ENCODE results near the gene CYP4F2. TPM values are rescaled to one million over a fixed set of nuclear protein-coding genes. Genes with fewer than 3 reads are reported as not detected.

CYP4F2 gene
- total and polyA plus RNA-seq, 2 donors (not counting 3 experiments of a cell fraction or from before 2014, with no cell fraction given): not detected

DNA sequence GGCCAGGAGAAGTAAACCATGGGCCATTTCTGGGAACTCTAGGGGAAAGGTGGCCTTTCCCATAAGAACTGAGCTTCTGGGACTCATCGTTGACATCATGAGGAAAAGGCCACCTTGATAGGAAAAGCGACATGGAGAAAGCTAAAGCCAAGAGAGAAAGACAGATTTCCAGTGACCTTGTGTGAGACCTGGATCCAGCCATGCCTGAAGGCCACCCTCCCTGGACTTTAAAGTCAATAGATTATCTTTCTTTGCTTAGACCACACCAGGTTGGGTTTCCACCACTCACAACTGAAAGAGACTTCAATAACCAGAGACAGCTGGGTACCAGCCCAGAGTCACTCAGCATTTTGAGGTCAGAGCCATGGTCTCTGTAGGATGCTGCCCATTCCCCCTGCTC is 3.5 kb downstream of the CYP4F2 start:
- no peaks in the 10 kb centered on the region for H3K4me1 ChIP-seq (ENCODE audit: control insufficient read depth, extremely low read depth, insufficient read depth, low read length)
- no peaks in the 10 kb centered on the region for H3K79me2 ChIP-seq (ENCODE audit: control insufficient read depth, insufficient read depth, low read length)
- TF ChIP-seq JUN (IDR thresholded peaks at IDR 0.05; ENCODE audit: borderline replicate concordance, insufficient read depth, insufficient read length, low read depth) (no peak), GATA2 (IDR thresholded peaks at IDR 0.05; ENCODE audit: insufficient read depth, insufficient read length, low read depth, low read length) (no peak)
- no peak overlapping the region for H3K4me2 ChIP-seq (ENCODE audit: insufficient read depth, low read length)
- DNase-seq (ENCODE audit: low read depth, low spot score) (no peak), FAIRE-seq (no peak)
- CTCF ChIA-PET: no interaction called here
- no peaks in the 10 kb centered on the region for H4K20me1 ChIP-seq (replicated peaks; ENCODE audit: control insufficient read depth, extremely low read depth, insufficient read depth, low read length)
- H3K36me3 ChIP-seq (ENCODE audit: control insufficient read depth in 2 of 2, extremely low read depth in 1 of 2, insufficient read depth in 2 of 2, low read length in 2 of 2): no peaks in the 10 kb centered on the region
- no peak overlapping the region for H3K27ac ChIP-seq (ENCODE audit: insufficient read depth, low read depth, low read length)
- no peak overlapping the region for H2AFZ ChIP-seq (ENCODE audit: low read depth, low read length)
- no peak overlapping the region for H3K4me3 ChIP-seq (replicated peaks in 1 of 3; ENCODE audit: insufficient read depth in 1 of 3, low read depth in 1 of 3, low read length in 3 of 3)
- no peaks in the 10 kb centered on the region for H3K9me3 ChIP-seq (replicated peaks; ENCODE audit: control insufficient read depth, insufficient read depth, low read length)
- intact Hi-C loops (cut with micrococcal nuclease) (no loop called here), dilution Hi-C loops (cut with MboI; ENCODE audit: extremely low pct_ligation_motif_present, low sequenced_read_pairs) (no loop called here)
- no peak overlapping the region for H3K9ac ChIP-seq (replicated peaks; ENCODE audit: extremely low read depth, insufficient read depth, low read length)
- H3K9me1 ChIP-seq (replicated peaks; ENCODE audit: control insufficient read depth, extremely low read depth, insufficient read depth, low read length): no peaks in the 10 kb centered on the region
- no TSS peak for BruUV-seq (replicated peaks)
- H3K27me3 ChIP-seq (ENCODE audit: control insufficient read depth in 2 of 2, insufficient read depth in 2 of 2, low read length in 2 of 2): no peaks in the 10 kb centered on the region
- POLR2A ChIA-PET: no interaction called here

DNA sequence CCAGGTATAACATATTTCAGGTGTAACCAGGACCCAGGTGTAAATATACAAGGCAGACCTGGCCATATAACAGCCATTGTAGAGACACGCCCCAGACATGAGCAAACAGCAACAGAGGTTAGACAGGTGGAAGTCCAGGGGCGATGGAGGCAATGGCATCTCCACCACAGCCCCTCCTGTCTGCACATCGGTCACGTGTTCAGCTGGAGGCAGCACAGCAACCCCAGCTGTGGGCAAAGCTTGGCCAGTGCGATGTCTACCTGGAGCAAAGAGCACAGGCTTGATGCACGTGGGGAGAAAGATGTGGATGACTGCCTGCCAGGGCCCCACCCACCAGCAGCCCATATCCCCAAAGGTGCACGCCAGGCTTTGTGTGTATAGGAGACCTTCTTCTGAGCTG is 4.4 kb downstream of the CYP4F2 start:
- Histone ChIP-seq H3K4me2 (ENCODE audit: insufficient read depth, low read length) (no peak overlapping the region), H3K27me3 (ENCODE audit: control insufficient read depth in 2 of 2, insufficient read depth in 2 of 2, low read length in 2 of 2) (no peaks in the 10 kb centered on the region), H3K9me1 (replicated peaks; ENCODE audit: control insufficient read depth, extremely low read depth, insufficient read depth, low read length) (no peaks in the 10 kb centered on the region), H3K4me3 (replicated peaks in 1 of 3; ENCODE audit: insufficient read depth in 1 of 3, low read depth in 1 of 3, low read length in 3 of 3) (no peak overlapping the region), H3K36me3 (ENCODE audit: control insufficient read depth in 2 of 2, extremely low read depth in 1 of 2, insufficient read depth in 2 of 2, low read length in 2 of 2) (no peaks in the 10 kb centered on the region), H3K27ac (ENCODE audit: insufficient read depth, low read depth, low read length) (no peak overlapping the region), H3K9ac (replicated peaks; ENCODE audit: extremely low read depth, insufficient read depth, low read length) (no peak overlapping the region), H3K9me3 (replicated peaks; ENCODE audit: control insufficient read depth, insufficient read depth, low read length) (no peaks in the 10 kb centered on the region), H3K4me1 (ENCODE audit: control insufficient read depth, extremely low read depth, insufficient read depth, low read length) (no peaks in the 10 kb centered on the region), H3K79me2 (ENCODE audit: control insufficient read depth, insufficient read depth, low read length) (no peaks in the 10 kb centered on the region), H2AFZ (ENCODE audit: low read depth, low read length) (no peak overlapping the region), H4K20me1 (replicated peaks; ENCODE audit: control insufficient read depth, extremely low read depth, insufficient read depth, low read length) (no peaks in the 10 kb centered on the region)
- POLR2A ChIA-PET: no interaction called here
- no peak for DNase-seq (ENCODE audit: low read depth, low spot score)
- no TSS peak for BruUV-seq (replicated peaks)
- dilution Hi-C loops (cut with MboI; ENCODE audit: extremely low pct_ligation_motif_present, low sequenced_read_pairs) (no loop called here), intact Hi-C loops (cut with micrococcal nuclease) (no loop called here)
- no peak for TF ChIP-seq GATA2 (IDR thresholded peaks at IDR 0.05; ENCODE audit: insufficient read depth, insufficient read length, low read depth, low read length)
- TF ChIP-seq POLR2A (IDR thresholded peaks at IDR 0.05; ENCODE audit: low read depth, low read length): no peak
- TF ChIP-seq CTCF (IDR thresholded peaks at IDR 0.05; ENCODE audit: extremely low read depth in 1 of 2, insufficient read depth in 1 of 2, low read depth in 1 of 2, low read length in 2 of 2): no peak
- no peak for TF ChIP-seq JUN (IDR thresholded peaks at IDR 0.05; ENCODE audit: borderline replicate concordance, insufficient read depth, insufficient read length, low read depth)
- no peak for TF ChIP-seq FOS (IDR thresholded peaks at IDR 0.05; ENCODE audit: borderline replicate concordance, insufficient read depth, low read length)
- no peak for TF ChIP-seq EZH2 (IDR thresholded peaks at IDR 0.05; ENCODE audit: borderline replicate concordance, low read depth, low read length, severe bottlenecking)
- no peak for TF ChIP-seq POLR2AphosphoS5 (IDR thresholded peaks at IDR 0.05; ENCODE audit: insufficient read depth, low read depth, low read length)
- TF ChIP-seq, protein P1, sequence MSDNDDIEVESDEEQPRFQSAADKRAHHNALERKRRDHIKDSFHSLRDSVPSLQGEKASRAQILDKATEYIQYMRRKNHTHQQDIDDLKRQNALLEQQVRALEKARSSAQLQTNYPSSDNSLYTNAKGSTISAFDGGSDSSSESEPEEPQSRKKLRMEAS (IDR thresholded peaks at IDR 0.05; ENCODE audit: insufficient read depth, insufficient read length): no peak
- TF ChIP-seq MYC (IDR thresholded peaks at IDR 0.05; ENCODE audit: low read depth, low read length): no peak
- FAIRE-seq: no peak
- CTCF ChIA-PET: no interaction called here

Measured in endothelial cell of umbilical vein (primary cell).